WTC11 (cell line): ENCODE measurements around the gene CLEC10A.

Source experiments
- JUN ChIP-seq: sonication (generic); formaldehyde crosslinking; IDR thresholded peaks from 2 replicates; pipeline ENCODE4 v1.8.0; 2023; ENCODE audit warnings: mild to moderate bottlenecking, missing genetic modification reagents
- NFATC4 ChIP-seq: fragments of 250-450 bp; sonication (Bioruptor Pico); IDR thresholded peaks from 2 replicates; pipeline ENCODE4 v1.9.0; 2021; ENCODE audit warnings: mild to moderate bottlenecking
- TF ChIP-seq, protein P1 (sequence below): fragments of 200-600 bp; IDR thresholded peaks from 2 replicates; pipeline ENCODE4 v1.8.0; 2022; ENCODE audit warnings: antibody characterized with exemption
- TF ChIP-seq, protein P2 (sequence below): sonication (generic); formaldehyde crosslinking; IDR thresholded peaks from 2 replicates; pipeline ENCODE4 v1.8.0; 2022; ENCODE audit warnings: mild to moderate bottlenecking, missing genetic modification reagents

DNA sequence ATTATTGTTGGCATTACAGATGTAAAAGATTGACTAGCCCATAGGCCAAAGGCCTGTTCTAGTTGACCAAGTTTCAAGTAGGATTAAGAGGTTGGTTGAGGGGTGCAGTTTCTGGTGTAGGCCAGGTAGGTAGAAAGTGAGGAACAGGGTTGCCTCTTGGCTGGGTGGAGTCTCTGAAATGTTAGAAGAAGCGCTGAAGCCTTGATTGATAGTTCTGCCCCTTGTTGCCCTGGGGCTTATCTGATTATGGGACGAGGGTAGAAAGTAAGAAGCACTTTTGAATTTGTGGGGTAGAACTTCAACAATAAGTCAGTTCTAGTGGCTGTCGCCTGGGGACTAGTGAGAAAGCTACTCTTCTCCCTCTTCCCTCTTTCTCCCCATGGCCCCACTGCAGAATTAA lies 51.0 kb downstream of the CLEC10A start:
- TF ChIP-seq, protein P1, sequence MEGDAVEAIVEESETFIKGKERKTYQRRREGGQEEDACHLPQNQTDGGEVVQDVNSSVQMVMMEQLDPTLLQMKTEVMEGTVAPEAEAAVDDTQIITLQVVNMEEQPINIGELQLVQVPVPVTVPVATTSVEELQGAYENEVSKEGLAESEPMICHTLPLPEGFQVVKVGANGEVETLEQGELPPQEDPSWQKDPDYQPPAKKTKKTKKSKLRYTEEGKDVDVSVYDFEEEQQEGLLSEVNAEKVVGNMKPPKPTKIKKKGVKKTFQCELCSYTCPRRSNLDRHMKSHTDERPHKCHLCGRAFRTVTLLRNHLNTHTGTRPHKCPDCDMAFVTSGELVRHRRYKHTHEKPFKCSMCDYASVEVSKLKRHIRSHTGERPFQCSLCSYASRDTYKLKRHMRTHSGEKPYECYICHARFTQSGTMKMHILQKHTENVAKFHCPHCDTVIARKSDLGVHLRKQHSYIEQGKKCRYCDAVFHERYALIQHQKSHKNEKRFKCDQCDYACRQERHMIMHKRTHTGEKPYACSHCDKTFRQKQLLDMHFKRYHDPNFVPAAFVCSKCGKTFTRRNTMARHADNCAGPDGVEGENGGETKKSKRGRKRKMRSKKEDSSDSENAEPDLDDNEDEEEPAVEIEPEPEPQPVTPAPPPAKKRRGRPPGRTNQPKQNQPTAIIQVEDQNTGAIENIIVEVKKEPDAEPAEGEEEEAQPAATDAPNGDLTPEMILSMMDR, result no peak
- no peak for TF ChIP-seq NFATC4
- TF ChIP-seq JUN, result no peak
- TF ChIP-seq, protein P2, sequence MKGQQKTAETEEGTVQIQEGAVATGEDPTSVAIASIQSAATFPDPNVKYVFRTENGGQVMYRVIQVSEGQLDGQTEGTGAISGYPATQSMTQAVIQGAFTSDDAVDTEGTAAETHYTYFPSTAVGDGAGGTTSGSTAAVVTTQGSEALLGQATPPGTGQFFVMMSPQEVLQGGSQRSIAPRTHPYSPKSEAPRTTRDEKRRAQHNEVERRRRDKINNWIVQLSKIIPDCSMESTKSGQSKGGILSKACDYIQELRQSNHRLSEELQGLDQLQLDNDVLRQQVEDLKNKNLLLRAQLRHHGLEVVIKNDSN (CRISPR knock-in tag), result no peak
